ENCODE measurements around the gene ZNF319.
"Not testable (repeated sequence)": the region's sequence is repeated elsewhere in the genome, so short reads cannot be mapped to it uniquely, and the experiment has no call there.

ZNF319 gene

GRCh38 chr16:57982385-57982784 lies 18.1 kb downstream of the ZNF319 start:
- Histone ChIP-seq H2BK15ac (replicated peaks; ENCODE audit: low read depth) (no peak overlapping the region), H3K27ac (ENCODE audit: low read depth, low read length) (no peak overlapping the region), H3K18ac (ENCODE audit: low read length) (no peak overlapping the region), H3K23ac (ENCODE audit: low read length) (no peak overlapping the region), H3K56ac (ENCODE audit: low read length) (no peak overlapping the region), H3K4me1 (ENCODE audit: control insufficient read depth, low read depth, low read length) (peaks cover 6% of the 10 kb centered on the region), H3K4me2 (ENCODE audit: low read length) (no peak overlapping the region), H2AK5ac (ENCODE audit: low read length) (no peak overlapping the region), H3K79me1 (ENCODE audit: low read length) (no peaks in the 10 kb centered on the region), H3K4me3 (ENCODE audit: low read length) (no peak overlapping the region), H3K79me2 (ENCODE audit: control insufficient read depth, insufficient read depth, low read length) (no peaks in the 10 kb centered on the region), H3K36me3 (ENCODE audit: control insufficient read depth, insufficient read depth, low read length) (no peaks in the 10 kb centered on the region), H3K27me3 (ENCODE audit: insufficient read depth, low read length, poor library complexity) (no peaks in the 10 kb centered on the region), H2BK5ac (ENCODE audit: low read length) (no peak overlapping the region), H4K8ac (ENCODE audit: low read depth, low read length) (no peak overlapping the region), H3K9ac (ENCODE audit: low read length) (no peak overlapping the region), H4K5ac (ENCODE audit: low read length) (no peak overlapping the region), H2BK120ac (ENCODE audit: low read depth, low read length) (no peak overlapping the region), H3K4ac (ENCODE audit: low read depth, low read length) (no peak overlapping the region)
- no peak for DNase-seq
- WGBS (ENCODE audit: extremely low coverage, insufficient coverage, low lambda C conversion rate), result no CpG with 5 or more reads among the region's 5 CpGs

- no peak overlapping the region for H3K56ac ChIP-seq (ENCODE audit: low read length)
- H3K36me3 ChIP-seq (ENCODE audit: control insufficient read depth, insufficient read depth, low read length), result no peaks in the 10 kb centered on the region
- no peak overlapping the region for H3K18ac ChIP-seq (ENCODE audit: low read length)
- no peak overlapping the region for H2BK15ac ChIP-seq (replicated peaks; ENCODE audit: low read depth)
- H2BK120ac ChIP-seq (ENCODE audit: low read depth, low read length), result no peak overlapping the region
- DNase-seq, result no peak
- no peak overlapping the region for H4K5ac ChIP-seq (ENCODE audit: low read length)
- H3K23ac ChIP-seq (ENCODE audit: low read length), result no peak overlapping the region
- no peak overlapping the region for H3K4me3 ChIP-seq (ENCODE audit: low read length)
- H3K79me2 ChIP-seq (ENCODE audit: control insufficient read depth, insufficient read depth, low read length), result no peaks in the 10 kb centered on the region
- no CpG with 5 or more reads among the region's 7 CpGs for WGBS (ENCODE audit: extremely low coverage, insufficient coverage, low lambda C conversion rate)
- H4K8ac ChIP-seq (ENCODE audit: low read depth, low read length), result no peak overlapping the region
- no peaks in the 10 kb centered on the region for H3K27me3 ChIP-seq (ENCODE audit: insufficient read depth, low read length, poor library complexity)
- no peak overlapping the region for H2AK5ac ChIP-seq (ENCODE audit: low read length)
- no peak overlapping the region for H3K27ac ChIP-seq (ENCODE audit: low read depth, low read length)
- no peaks in the 10 kb centered on the region for H3K79me1 ChIP-seq (ENCODE audit: low read length)
- H3K9ac ChIP-seq (ENCODE audit: low read length), result no peak overlapping the region
- peaks cover 6% of the 10 kb centered on the region for H3K4me1 ChIP-seq (ENCODE audit: control insufficient read depth, low read depth, low read length)
- H2BK5ac ChIP-seq (ENCODE audit: low read length), result no peak overlapping the region
- H3K4ac ChIP-seq (ENCODE audit: low read depth, low read length), result no peak overlapping the region
- no peak overlapping the region for H3K4me2 ChIP-seq (ENCODE audit: low read length)
These were observed 18.8 kb downstream of the ZNF319 start for GRCh38 chr16:57981636-57982035.

GRCh38 chr16:57979006-57979585 lies 21.4 kb downstream of the ZNF319 start:
- H3K4ac ChIP-seq (ENCODE audit: low read depth, low read length), result no peak overlapping the region
- no peak overlapping the region for H2BK5ac ChIP-seq (ENCODE audit: low read length)
- H3K4me2 ChIP-seq (ENCODE audit: low read length), result no peak overlapping the region
- H3K56ac ChIP-seq (ENCODE audit: low read length), result no peak overlapping the region
- H3K9ac ChIP-seq (ENCODE audit: low read length), result no peak overlapping the region
- H4K8ac ChIP-seq (ENCODE audit: low read depth, low read length), result no peak overlapping the region
- no peak overlapping the region for H2BK120ac ChIP-seq (ENCODE audit: low read depth, low read length)
- H3K4me1 ChIP-seq (ENCODE audit: control insufficient read depth, low read depth, low read length), result no peaks in the 10 kb centered on the region
- no CpG with 5 or more reads among the region's 11 CpGs for WGBS (ENCODE audit: extremely low coverage, insufficient coverage, low lambda C conversion rate)
- H3K79me2 ChIP-seq (ENCODE audit: control insufficient read depth, insufficient read depth, low read length), result no peaks in the 10 kb centered on the region
- H2BK15ac ChIP-seq (replicated peaks; ENCODE audit: low read depth), result no peak overlapping the region
- no peak overlapping the region for H3K23ac ChIP-seq (ENCODE audit: low read length)
- no peak overlapping the region for H3K18ac ChIP-seq (ENCODE audit: low read length)
- H3K27me3 ChIP-seq (ENCODE audit: insufficient read depth, low read length, poor library complexity), result no peaks in the 10 kb centered on the region
- H2AK5ac ChIP-seq (ENCODE audit: low read length), result no peak overlapping the region
- H3K36me3 ChIP-seq (ENCODE audit: control insufficient read depth, insufficient read depth, low read length), result no peaks in the 10 kb centered on the region
- H3K4me3 ChIP-seq (ENCODE audit: low read length), result no peak overlapping the region
- no peaks in the 10 kb centered on the region for H3K79me1 ChIP-seq (ENCODE audit: low read length)
- no peak for DNase-seq
- no peak overlapping the region for H3K27ac ChIP-seq (ENCODE audit: low read depth, low read length)
- H4K5ac ChIP-seq (ENCODE audit: low read length), result no peak overlapping the region

- not testable (repeated sequence) for H3K4me2 ChIP-seq (ENCODE audit: low read length); H3K4me1 ChIP-seq (ENCODE audit: control insufficient read depth, low read depth, low read length); H3K27me3 ChIP-seq (ENCODE audit: insufficient read depth, low read length, poor library complexity); H3K18ac ChIP-seq (ENCODE audit: low read length); H3K79me1 ChIP-seq (ENCODE audit: low read length); H3K79me2 ChIP-seq (ENCODE audit: control insufficient read depth, insufficient read depth, low read length); H3K4ac ChIP-seq (ENCODE audit: low read depth, low read length); H4K8ac ChIP-seq (ENCODE audit: low read depth, low read length); H2BK15ac ChIP-seq (replicated peaks; ENCODE audit: low read depth); H3K27ac ChIP-seq (ENCODE audit: low read depth, low read length); H3K9ac ChIP-seq (ENCODE audit: low read length); H2BK120ac ChIP-seq (ENCODE audit: low read depth, low read length); H3K4me3 ChIP-seq (ENCODE audit: low read length); H3K23ac ChIP-seq (ENCODE audit: low read length); H2BK5ac ChIP-seq (ENCODE audit: low read length); H3K36me3 ChIP-seq (ENCODE audit: control insufficient read depth, insufficient read depth, low read length); H4K5ac ChIP-seq (ENCODE audit: low read length); H3K56ac ChIP-seq (ENCODE audit: low read length); DNase-seq; H2AK5ac ChIP-seq (ENCODE audit: low read length)
- WGBS (ENCODE audit: extremely low coverage, insufficient coverage, low lambda C conversion rate), result no CpG with 5 or more reads among the region's 2 CpGs
These were observed 22.4 kb downstream of the ZNF319 start for GRCh38 chr16:57978070-57978465.

- no peak overlapping the region for H3K27ac ChIP-seq (ENCODE audit: low read depth, low read length)
- no peak overlapping the region for H2AK5ac ChIP-seq (ENCODE audit: low read length)
- H3K4me1 ChIP-seq (ENCODE audit: control insufficient read depth, low read depth, low read length), result no peaks in the 10 kb centered on the region
- H3K36me3 ChIP-seq (ENCODE audit: control insufficient read depth, insufficient read depth, low read length), result no peaks in the 10 kb centered on the region
- H3K4ac ChIP-seq (ENCODE audit: low read depth, low read length), result no peak overlapping the region
- H3K79me2 ChIP-seq (ENCODE audit: control insufficient read depth, insufficient read depth, low read length), result no peaks in the 10 kb centered on the region
- no peak overlapping the region for H3K18ac ChIP-seq (ENCODE audit: low read length)
- H4K8ac ChIP-seq (ENCODE audit: low read depth, low read length), result no peak overlapping the region
- no peak overlapping the region for H3K9ac ChIP-seq (ENCODE audit: low read length)
- H3K56ac ChIP-seq (ENCODE audit: low read length), result no peak overlapping the region
- no peak for DNase-seq
- no peak overlapping the region for H2BK120ac ChIP-seq (ENCODE audit: low read depth, low read length)
- no peak overlapping the region for H3K4me3 ChIP-seq (ENCODE audit: low read length)
- no peak overlapping the region for H3K23ac ChIP-seq (ENCODE audit: low read length)
- no peaks in the 10 kb centered on the region for H3K79me1 ChIP-seq (ENCODE audit: low read length)
- no peak overlapping the region for H2BK15ac ChIP-seq (replicated peaks; ENCODE audit: low read depth)
- H3K27me3 ChIP-seq (ENCODE audit: insufficient read depth, low read length, poor library complexity), result no peaks in the 10 kb centered on the region
- H4K5ac ChIP-seq (ENCODE audit: low read length), result no peak overlapping the region
- H3K4me2 ChIP-seq (ENCODE audit: low read length), result no peak overlapping the region
- no CpG with 5 or more reads among the region's 12 CpGs for WGBS (ENCODE audit: extremely low coverage, insufficient coverage, low lambda C conversion rate)
- no peak overlapping the region for H2BK5ac ChIP-seq (ENCODE audit: low read length)
These were observed 22.9 kb downstream of the ZNF319 start for GRCh38 chr16:57977418-57978069.

GRCh38 chr16:57976331-57976796 lies 24.1 kb downstream of the ZNF319 start:
- no peak overlapping the region for H4K5ac ChIP-seq (ENCODE audit: low read length)
- DNase-seq, result no peak
- H2BK15ac ChIP-seq (replicated peaks; ENCODE audit: low read depth), result no peak overlapping the region
- H3K27me3 ChIP-seq (ENCODE audit: insufficient read depth, low read length, poor library complexity), result no peaks in the 10 kb centered on the region
- no peak overlapping the region for H2AK5ac ChIP-seq (ENCODE audit: low read length)
- no peaks in the 10 kb centered on the region for H3K79me2 ChIP-seq (ENCODE audit: control insufficient read depth, insufficient read depth, low read length)
- no CpG with 5 or more reads among the region's 2 CpGs for WGBS (ENCODE audit: extremely low coverage, insufficient coverage, low lambda C conversion rate)
- H2BK120ac ChIP-seq (ENCODE audit: low read depth, low read length), result no peak overlapping the region
- H3K4me1 ChIP-seq (ENCODE audit: control insufficient read depth, low read depth, low read length), result no peaks in the 10 kb centered on the region
- H3K9ac ChIP-seq (ENCODE audit: low read length), result no peak overlapping the region
- H4K8ac ChIP-seq (ENCODE audit: low read depth, low read length), result no peak overlapping the region
- H3K36me3 ChIP-seq (ENCODE audit: control insufficient read depth, insufficient read depth, low read length), result no peaks in the 10 kb centered on the region
- H3K56ac ChIP-seq (ENCODE audit: low read length), result no peak overlapping the region
- no peak overlapping the region for H3K4me2 ChIP-seq (ENCODE audit: low read length)
- no peak overlapping the region for H3K4ac ChIP-seq (ENCODE audit: low read depth, low read length)
- no peak overlapping the region for H3K4me3 ChIP-seq (ENCODE audit: low read length)
- no peak overlapping the region for H2BK5ac ChIP-seq (ENCODE audit: low read length)
- no peak overlapping the region for H3K18ac ChIP-seq (ENCODE audit: low read length)
- no peak overlapping the region for H3K27ac ChIP-seq (ENCODE audit: low read depth, low read length)
- H3K79me1 ChIP-seq (ENCODE audit: low read length), result no peaks in the 10 kb centered on the region
- H3K23ac ChIP-seq (ENCODE audit: low read length), result no peak overlapping the region
